Measurements from ENCODE around the gene DCHS1. TPM values are rescaled to one million over a fixed set of nuclear protein-coding genes. Genes with fewer than 3 reads are reported as not detected.

DCHS1 gene
- total and polyA plus RNA-seq, 9 of the 15 experiments (the other 6 are each of a cell fraction or from before 2014, with no cell fraction given) = 0.04 to 0.49 (median 0.14) TPM; not detected in 2

DNA sequence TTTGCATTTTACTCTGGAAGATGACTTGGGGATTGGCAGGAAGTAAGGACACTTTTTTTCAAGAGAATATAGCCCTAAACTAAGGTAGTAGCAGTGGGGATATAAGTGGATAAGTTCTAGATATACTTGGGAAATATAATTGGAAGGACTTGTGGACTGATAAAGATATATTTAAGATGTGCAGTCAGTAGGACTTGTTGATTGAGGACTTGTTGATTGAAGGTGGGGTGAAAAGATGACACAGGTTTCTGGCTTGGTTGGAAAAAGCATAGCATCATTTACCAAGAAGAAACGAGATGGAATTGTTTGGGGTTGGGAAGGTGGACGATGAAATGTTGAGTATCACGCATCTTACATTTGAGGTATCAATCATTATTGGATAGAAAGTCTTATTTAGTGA is 42.1 kb downstream of the DCHS1 start:
- WGBS (ENCODE audit: insufficient coverage, low coverage, missing lambda C conversion rate) = 76% methylated on average over 3 of the region's 3 CpGs
- Histone ChIP-seq H3K4me3 (no peak overlapping the region), H3K36me3 (ENCODE audit: control insufficient read depth, insufficient read depth, low read length) (peaks cover 51% of the 10 kb centered on the region), H3K27ac (ENCODE audit: extremely low read depth, low read depth, low read length) (no peak overlapping the region), H3K4me1 (replicated peaks in 1 of 2; ENCODE audit: control insufficient read depth in 2 of 2, insufficient read depth in 2 of 2, low read length in 2 of 2) (peaks cover 15 to 26% of the 10 kb centered on the region in 2 experiments), H3K79me2 (ENCODE audit: control insufficient read depth, insufficient read depth, low read length) (peaks cover 21% of the 10 kb centered on the region), H3K9me3 (replicated peaks; ENCODE audit: control insufficient read depth, insufficient read depth, low read depth, low read length) (no peaks in the 10 kb centered on the region), H4K20me1 (replicated peaks; ENCODE audit: control insufficient read depth, insufficient read depth, low read length) (no peaks in the 10 kb centered on the region), H3K4me2 (ENCODE audit: insufficient read depth, low read length) (no peak overlapping the region), H2AFZ (ENCODE audit: low read depth, low read length) (no peak overlapping the region), H3K9ac (ENCODE audit: insufficient read depth in 1 of 2, low read depth in 2 of 2, low read length in 2 of 2) (no peak overlapping the region), H3K27me3 (ENCODE audit: control insufficient read depth in 2 of 2, insufficient read depth in 2 of 2, low read length in 2 of 2) (no peaks in the 10 kb centered on the region), H3K9me1 (ENCODE audit: control insufficient read depth, insufficient read depth, low read length) (no peaks in the 10 kb centered on the region)
- CTCF ChIA-PET (ENCODE audit: low intra/inter-chr PET ratio) = no interaction called here
- ATAC-seq (no peak), FAIRE-seq (no peak), DNase-seq (ENCODE audit: extremely low read depth in 1 of 4, low spot score in 3 of 4) (no peak)
- POLR2A ChIA-PET = interaction anchor here (2.1 kb wide), 1 partner anchor 8 kb away, joined by 12 read pairs; no protein-coding TSS in a partner anchor
- TF ChIP-seq SETDB1 (IDR thresholded peaks at IDR 0.05; ENCODE audit: low read length) = no peak
- TF ChIP-seq MEIS2 (IDR thresholded peaks at IDR 0.05; ENCODE audit: partially characterized antibody) = peak; percentile 41
- intact Hi-C loops (cut with micrococcal nuclease) (loop anchor here (2.0 kb wide), 1 partner anchor 69 kb away; the partner anchor contains the start of gene MRPL17), in situ Hi-C loops (cut with MboI) (no loop called here)
- no TSS peak for BruUV-seq (replicated peaks)

DNA sequence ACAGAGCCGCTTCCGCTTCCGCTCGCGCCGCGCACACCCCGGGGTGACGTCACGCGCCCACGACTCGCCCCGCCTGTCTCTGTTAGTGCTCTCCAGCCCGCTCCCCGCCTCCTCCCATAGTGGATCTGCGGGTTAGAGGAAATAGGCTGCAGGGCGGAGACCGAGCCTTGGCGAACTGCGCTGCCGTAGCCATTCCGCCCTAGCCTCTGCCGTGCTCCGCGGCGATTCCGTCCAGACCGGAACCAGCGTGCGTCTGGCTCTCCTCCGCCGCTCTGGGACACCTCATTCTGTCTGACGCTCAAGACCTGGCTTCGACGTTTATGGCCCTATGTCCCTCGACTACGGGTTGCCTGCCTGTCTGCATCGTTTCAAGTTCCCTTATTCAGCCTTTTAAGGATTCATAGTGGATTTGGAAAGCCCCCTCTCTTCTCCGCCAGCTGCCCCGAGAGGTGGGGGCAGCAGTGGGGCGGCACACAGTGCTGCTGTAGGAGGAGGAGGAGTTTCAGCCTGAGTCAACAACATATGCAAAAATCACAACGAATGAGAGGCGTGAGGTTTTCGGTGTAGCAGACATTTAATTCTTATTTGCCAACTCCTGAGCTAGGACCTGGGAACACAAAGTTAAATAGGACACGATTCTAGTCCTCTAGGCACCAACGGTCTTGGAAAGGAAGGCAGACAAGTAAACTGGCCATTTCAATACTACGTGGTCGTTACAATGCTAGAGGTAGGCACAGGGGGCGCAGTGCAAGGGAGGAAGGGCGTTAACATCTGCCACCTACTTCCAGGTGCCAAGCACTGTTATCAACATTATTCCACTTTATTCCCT is 43.2 kb downstream of the DCHS1 start, which contains the start of gene TAF10:
Gene TAF10 (minus strand): TSS at position 4 of the 829 bp plus-strand sequence. CDS start 27 bp downstream, outside the sequence.
- peak within 1 kb of the TSS; percentile 96 for H3K27ac ChIP-seq (ENCODE audit: extremely low read depth, low read depth, low read length)
- ChIA-PET POLR2A (interaction anchor here (0.6 to 2.1 kb wide), 15 partner anchors 9 to 154 kb away, joined by 3 to 12 read pairs (median 3); partner anchors contain the start of gene MRPL17), CTCF (ENCODE audit: low intra/inter-chr PET ratio) (no interaction called here)
- H3K9me3 ChIP-seq (replicated peaks; ENCODE audit: control insufficient read depth, insufficient read depth, low read depth, low read length) = no peaks in the 10 kb centered on the region
- in situ Hi-C loops (cut with MboI) (no loop called here), intact Hi-C loops (cut with micrococcal nuclease) (loop anchor here (2.0 kb wide), 1 partner anchor 70 kb away; the partner anchor contains the start of gene MRPL17)
- peak within 1 kb of the TSS; percentile 94 to 97 for H3K9ac ChIP-seq (ENCODE audit: insufficient read depth in 1 of 2, low read depth in 2 of 2, low read length in 2 of 2)
- peaks cover 62% of the 10 kb centered on the region for H3K36me3 ChIP-seq (ENCODE audit: control insufficient read depth, insufficient read depth, low read length)
- H3K9me1 ChIP-seq (ENCODE audit: control insufficient read depth, insufficient read depth, low read length) = no peaks in the 10 kb centered on the region
- under 1% methylated on average over 46 of the region's 51 CpGs for WGBS (ENCODE audit: insufficient coverage, low coverage, missing lambda C conversion rate)
- peak within 1 kb of the TSS; percentile 98 for H2AFZ ChIP-seq (ENCODE audit: low read depth, low read length)
- ATAC-seq (peak; percentile 94), DNase-seq (ENCODE audit: extremely low read depth in 1 of 4, low spot score in 3 of 4) (peak; percentile 92 to 96 (median 94)), FAIRE-seq (peak; percentile 91)
- BruUV-seq (replicated peaks) = TSS peak; percentile 90
- peaks cover 20 to 26% of the 10 kb centered on the region in 2 experiments for H3K4me1 ChIP-seq (replicated peaks in 1 of 2; ENCODE audit: control insufficient read depth in 2 of 2, insufficient read depth in 2 of 2, low read length in 2 of 2)
- H3K4me2 ChIP-seq (ENCODE audit: insufficient read depth, low read length) = peak within 1 kb of the TSS; percentile 99
- no peaks in the 10 kb centered on the region for H4K20me1 ChIP-seq (replicated peaks; ENCODE audit: control insufficient read depth, insufficient read depth, low read length)
- no peaks in the 10 kb centered on the region for H3K27me3 ChIP-seq (ENCODE audit: control insufficient read depth in 2 of 2, insufficient read depth in 2 of 2, low read length in 2 of 2)
- H3K79me2 ChIP-seq (ENCODE audit: control insufficient read depth, insufficient read depth, low read length) = peaks cover 28% of the 10 kb centered on the region
- peak within 1 kb of the TSS; percentile 81 for H3K4me3 ChIP-seq
- TF ChIP-seq FOS (IDR thresholded peaks at IDR 0.05; ENCODE audit: extremely low read depth, insufficient read length) = no peak

All from K562 (cell line).